GM20000 (cell line): ENCODE data around the gene SPNS2.

ENCODE experiments used
- DNase-seq: peaks from one replicate; pipeline ENCODE4 v3.0.0; 2012; ENCODE audit warnings: low spot score
- TF ChIP-seq, protein P1 (sequence below): IDR thresholded peaks from 2 replicates; pipeline ENCODE4 v1.5.1; 2012; ENCODE audit warnings: mild to moderate bottlenecking, control low read depth; ENCODE audit errors: extremely low read depth, missing control alignments

SPNS2 gene

DNA sequence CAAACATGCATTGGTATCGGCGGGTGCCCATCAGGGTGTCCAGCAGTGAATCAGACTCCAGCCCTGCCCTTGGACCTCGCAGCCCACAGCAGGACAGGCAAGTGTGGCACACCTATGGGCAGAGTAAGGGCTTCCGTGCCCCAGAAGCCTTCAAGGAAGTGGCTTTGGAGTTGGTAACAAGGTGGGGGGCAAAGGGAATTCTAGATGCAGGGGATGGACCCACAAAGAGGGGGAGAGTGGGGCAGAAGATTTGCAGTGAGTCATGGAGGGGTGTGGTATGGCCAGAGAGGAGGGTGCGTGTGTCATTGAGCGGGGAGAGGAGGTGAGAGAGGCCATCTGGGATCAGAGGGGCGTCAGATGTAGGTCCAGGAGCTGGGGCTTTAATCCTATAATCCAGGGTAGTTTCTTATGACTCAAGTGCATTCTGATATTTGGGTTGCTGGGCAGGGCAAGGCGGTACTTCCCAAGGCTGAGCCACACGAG, 8.5 kb upstream of the SPNS2 start:
- DNase-seq: no peak
- TF ChIP-seq, protein P1, sequence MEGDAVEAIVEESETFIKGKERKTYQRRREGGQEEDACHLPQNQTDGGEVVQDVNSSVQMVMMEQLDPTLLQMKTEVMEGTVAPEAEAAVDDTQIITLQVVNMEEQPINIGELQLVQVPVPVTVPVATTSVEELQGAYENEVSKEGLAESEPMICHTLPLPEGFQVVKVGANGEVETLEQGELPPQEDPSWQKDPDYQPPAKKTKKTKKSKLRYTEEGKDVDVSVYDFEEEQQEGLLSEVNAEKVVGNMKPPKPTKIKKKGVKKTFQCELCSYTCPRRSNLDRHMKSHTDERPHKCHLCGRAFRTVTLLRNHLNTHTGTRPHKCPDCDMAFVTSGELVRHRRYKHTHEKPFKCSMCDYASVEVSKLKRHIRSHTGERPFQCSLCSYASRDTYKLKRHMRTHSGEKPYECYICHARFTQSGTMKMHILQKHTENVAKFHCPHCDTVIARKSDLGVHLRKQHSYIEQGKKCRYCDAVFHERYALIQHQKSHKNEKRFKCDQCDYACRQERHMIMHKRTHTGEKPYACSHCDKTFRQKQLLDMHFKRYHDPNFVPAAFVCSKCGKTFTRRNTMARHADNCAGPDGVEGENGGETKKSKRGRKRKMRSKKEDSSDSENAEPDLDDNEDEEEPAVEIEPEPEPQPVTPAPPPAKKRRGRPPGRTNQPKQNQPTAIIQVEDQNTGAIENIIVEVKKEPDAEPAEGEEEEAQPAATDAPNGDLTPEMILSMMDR: no peak

- TF ChIP-seq, protein P1: no peak
- no peak for DNase-seq
Observed at GRCh38 chr17:4490637-4491061, 8.0 kb upstream of the SPNS2 start.

DNA sequence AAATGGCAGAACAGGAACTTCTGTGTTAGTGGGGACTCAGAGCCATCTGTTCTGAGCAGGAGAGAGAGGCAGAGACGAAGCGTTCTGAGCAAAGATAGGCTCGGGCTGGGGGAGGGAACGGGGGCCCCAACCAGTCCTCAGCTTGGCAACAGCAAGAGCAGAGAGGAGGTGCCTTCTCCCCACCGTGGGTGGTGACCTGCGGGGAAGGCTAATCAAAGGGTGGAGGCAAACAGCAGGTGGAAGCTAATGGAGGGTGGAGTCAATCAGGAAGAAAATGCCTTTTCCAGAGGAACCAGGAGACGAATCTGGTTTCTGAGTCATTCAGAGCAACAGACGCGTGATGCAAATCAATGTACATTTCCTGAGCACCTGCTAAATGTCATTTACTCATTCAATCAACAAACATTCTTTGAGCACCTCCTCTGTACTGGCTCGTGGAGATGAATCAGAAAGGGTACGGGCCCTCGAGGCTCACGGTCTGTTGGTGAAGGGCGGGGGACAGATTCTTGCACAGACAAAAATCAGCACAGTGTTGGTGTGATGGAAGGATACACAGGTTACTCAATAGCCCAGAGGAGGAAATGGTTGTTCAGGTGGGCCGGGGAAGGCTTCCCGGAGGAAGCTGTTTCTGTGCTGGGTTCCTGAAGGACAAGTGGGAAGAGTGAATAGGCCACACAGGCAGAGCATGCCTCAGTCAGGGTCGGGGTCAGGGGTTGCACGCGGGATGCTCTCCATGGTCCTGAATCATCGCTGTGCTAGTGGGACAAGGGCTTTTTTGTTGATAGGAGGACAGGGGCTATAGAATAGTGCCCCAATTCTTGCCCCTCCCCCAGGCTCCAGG, 5.7 kb upstream of the SPNS2 start:
- TF ChIP-seq, protein P1: no peak
- no peak for DNase-seq

GRCh38 chr17:4497101-4497824, 1.4 kb upstream of the SPNS2 start:
- peak; percentile 71 for DNase-seq
- TF ChIP-seq, protein P1: no peak

DNA sequence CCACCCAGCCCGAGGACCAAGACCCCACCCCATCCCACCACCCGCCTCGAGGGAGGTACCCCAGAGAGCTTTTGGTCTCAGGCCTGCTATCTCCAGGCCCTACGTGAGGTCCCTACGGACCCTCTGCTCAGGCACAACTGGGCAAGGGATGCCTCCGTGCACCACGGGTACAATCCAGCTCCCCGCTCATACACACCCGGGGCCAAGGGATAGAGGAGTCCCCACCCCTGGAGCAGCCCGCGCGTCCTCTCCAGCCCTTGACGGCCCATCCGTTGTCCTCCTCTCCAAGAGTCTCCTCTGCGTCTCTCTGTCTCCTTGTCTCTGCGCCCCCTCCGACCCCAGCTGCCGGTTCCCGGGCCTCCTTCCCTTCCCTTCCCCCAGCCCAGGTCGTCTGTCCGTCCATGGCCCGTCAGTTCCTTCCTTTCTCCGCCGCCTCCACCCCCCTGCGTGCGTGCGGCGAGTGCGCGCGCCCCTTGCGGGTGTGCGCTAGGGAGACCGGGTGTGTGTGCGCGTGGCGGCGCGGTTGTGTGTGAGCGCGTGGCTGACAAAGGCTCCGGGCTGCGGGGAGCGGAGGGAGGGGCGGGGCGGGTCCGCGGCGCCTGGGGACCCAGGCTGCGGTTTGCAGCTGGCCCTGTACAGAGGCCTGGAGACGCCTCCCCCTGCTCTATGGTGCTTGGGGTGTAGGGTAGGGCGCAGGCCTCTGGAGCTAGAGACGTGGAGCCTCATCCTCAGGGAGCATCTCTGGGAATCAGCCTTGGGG, 930 bp downstream of the SPNS2 start:
- TF ChIP-seq, protein P1: no peak
- DNase-seq: peak; percentile 55

- DNase-seq: no peak
- TF ChIP-seq, protein P1: no peak
Observed at GRCh38 chr17:4500191-4500571, 1.5 kb downstream of the SPNS2 start.
